HepG2 (cell line): ENCODE results near the gene GCN1. TPM values are rescaled to one million over a fixed set of nuclear protein-coding genes. Genes with fewer than 3 reads are reported as not detected.

Experiments used
- ARNT2 ChIP-seq: sonication (generic); formaldehyde crosslinking; IDR thresholded peaks from 2 replicates; pipeline ENCODE4 v1.8.0; 2022; ENCODE audit warnings: mild to moderate bottlenecking, low read depth, missing genetic modification reagents, moderate library complexity
- DNMT3B ChIP-seq: conservative IDR thresholded peaks from 2 replicates; pipeline ENCODE4 v1.6.1; 2016; ENCODE audit warnings: missing biosample characterization, control low read depth
- DZIP1 ChIP-seq: sonication (generic); formaldehyde crosslinking; IDR thresholded peaks from 2 replicates; pipeline ENCODE4 v1.5.0; 2020; ENCODE audit warnings: mild to moderate bottlenecking, missing genetic modification reagents
- FOXK2 ChIP-seq: fragments of 450-650 bp; IDR thresholded peaks from 2 replicates; pipeline ENCODE4 v1.6.1; 2016
- MXI1 ChIP-seq: IDR thresholded peaks from 3 replicates; pipeline ENCODE4 v1.6.1; 2012; ENCODE audit warnings: low read depth, low read length, inconsistent platforms, borderline replicate concordance
- PCBP2 ChIP-seq: fragments of 200-400 bp; formaldehyde crosslinking; optimal IDR thresholded peaks from 2 replicates; pipeline ENCODE3; 2018; ENCODE audit warnings: low read length, low read depth; ENCODE audit not compliant: poor library complexity, severe bottlenecking
- PHF8 ChIP-seq: sonication (generic); formaldehyde crosslinking; IDR thresholded peaks from 2 replicates; pipeline ENCODE4 v1.5.0; 2020; ENCODE audit warnings: missing genetic modification reagents
- PLSCR1 ChIP-seq: sonication (generic); formaldehyde crosslinking; IDR thresholded peaks from 2 replicates; pipeline ENCODE4 v1.5.0; 2020; ENCODE audit warnings: missing genetic modification reagents, mild to moderate bottlenecking, borderline replicate concordance
- RELA ChIP-seq: sonication (generic); formaldehyde crosslinking; IDR thresholded peaks from 2 replicates; pipeline ENCODE4 v1.4.0; 2020; ENCODE audit warnings: missing genetic modification reagents
- SSRP1 ChIP-seq: IDR thresholded peaks from 2 replicates; pipeline ENCODE4 v1.6.1; 2016; ENCODE audit warnings: control low read depth
- TARDBP ChIP-seq: sonication (generic); formaldehyde crosslinking; IDR thresholded peaks from 2 replicates; pipeline ENCODE4 v1.8.0; 2022; ENCODE audit warnings: mild to moderate bottlenecking, missing genetic modification reagents
- ZBTB43 ChIP-seq: sonication (generic); formaldehyde crosslinking; conservative IDR thresholded peaks from 2 replicates; pipeline ENCODE4 v1.4.0; 2020; ENCODE audit warnings: missing genetic modification reagents
- ZBTB49 ChIP-seq: sonication (generic); formaldehyde crosslinking; IDR thresholded peaks from 2 replicates; pipeline ENCODE4 v1.4.0; 2020; ENCODE audit warnings: missing genetic modification reagents, borderline replicate concordance
- ZNF138 ChIP-seq: sonication (generic); formaldehyde crosslinking; IDR thresholded peaks from 2 replicates; pipeline ENCODE4 v1.5.0; 2020; ENCODE audit warnings: mild to moderate bottlenecking, low read depth, missing genetic modification reagents
- ZNF17 ChIP-seq: sonication (generic); formaldehyde crosslinking; IDR thresholded peaks from 2 replicates; pipeline ENCODE4 v1.5.0; 2020; ENCODE audit warnings: mild to moderate bottlenecking, missing genetic modification reagents
- ZNF251 ChIP-seq: sonication (generic); formaldehyde crosslinking; IDR thresholded peaks from 2 replicates; pipeline ENCODE4 v1.9.0; 2021; ENCODE audit warnings: mild to moderate bottlenecking, missing genetic modification reagents
- ZNF30 ChIP-seq: sonication (generic); formaldehyde crosslinking; IDR thresholded peaks from 2 replicates; pipeline ENCODE4 v1.5.0; 2020; ENCODE audit warnings: mild to moderate bottlenecking, missing genetic modification reagents
- ZNF556 ChIP-seq: sonication (generic); formaldehyde crosslinking; IDR thresholded peaks from 2 replicates; pipeline ENCODE4 v1.4.0; 2020; ENCODE audit warnings: mild to moderate bottlenecking, missing genetic modification reagents, borderline replicate concordance
- ZNF562 ChIP-seq: sonication (generic); formaldehyde crosslinking; IDR thresholded peaks from 2 replicates; pipeline ENCODE4 v1.8.0; 2022; ENCODE audit warnings: missing genetic modification reagents, borderline replicate concordance
- ZNF780A ChIP-seq: sonication (generic); formaldehyde crosslinking; IDR thresholded peaks from 2 replicates; pipeline ENCODE4 v1.8.0; 2022; ENCODE audit warnings: mild to moderate bottlenecking, missing genetic modification reagents, moderate library complexity
- polyA plus RNA-seq, 8 experiments: library from polyadenylated mRNA; depleted of rRNA in 3 of 8; stranded (reverse) in 7 of 8; unstranded in 1 of 8; fragments of >200 nt; fragmentation: Illumina TruSeq in 4 of 8; extraction: Trizol in 4 of 8; gene quantifications; 2 replicates each; pipeline versions ENCODE4 v1.2.1 to v1.2.3, GENCODE V29; 2011 to 2016; ENCODE audit warnings: low read depth in 4 of 8, missing spikeins in 1 of 8, mixed read lengths in 1 of 8; ENCODE audit not compliant: insufficient read depth in 1 of 8
- total RNA-seq, 5 experiments: library from RNA; depleted of rRNA; stranded (reverse); fragments of >200 nt; fragmentation: Illumina TruSeq; extraction: Trizol; gene quantifications; 2 replicates each; pipeline ENCODE4 v1.2.3, GENCODE V29; 2016; ENCODE audit warnings: low read depth in 1 of 5

The GCN1 gene
- total and polyA plus RNA-seq, 2 of the 13 experiments (the other 11 are each of a cell fraction or from before 2014, with no cell fraction given) = 58.2 to 83.0 TPM

- TF ChIP-seq PLSCR1 = no peak
- no peak for TF ChIP-seq ZNF251 (CRISPR knock-in tag)
- no peak; the same call in 1 of the 2 replicates for TF ChIP-seq ZNF30 (CRISPR knock-in tag)
- TF ChIP-seq ZBTB49 (CRISPR knock-in tag) = no peak
- TF ChIP-seq DNMT3B (CRISPR knock-in tag) = 0 out of 2 replicates have a peak, but pooled peaks have one; percentile 32
- TF ChIP-seq DZIP1 (CRISPR knock-in tag) = peak; percentile 95; the same call in 1 of the 2 replicates
- TF ChIP-seq ZBTB43 (CRISPR knock-in tag) = peak; percentile 54
- peak; percentile 76; the same call in 1 of the 2 replicates for TF ChIP-seq TARDBP (CRISPR knock-in tag)
- peak; percentile 97 for TF ChIP-seq MXI1
- peak; percentile 19; the same call in 1 of the 2 replicates for TF ChIP-seq SSRP1 (CRISPR knock-in tag)
- TF ChIP-seq RELA (CRISPR knock-in tag) = no peak
- peak; percentile 94 for TF ChIP-seq PHF8 (CRISPR knock-in tag)
- no peak for TF ChIP-seq PCBP2
- peak; percentile 46; the same call in 1 of the 2 replicates for TF ChIP-seq ZNF556
- TF ChIP-seq ZNF138 = peak; percentile 89
- TF ChIP-seq ZNF17 (CRISPR knock-in tag) = 0 out of 2 replicates have a peak, but pooled peaks have one; percentile 66
- TF ChIP-seq ZNF780A = no peak
- TF ChIP-seq ZNF562 (CRISPR knock-in tag) = 0 out of 2 replicates have a peak, but pooled peaks have one; percentile 29
- TF ChIP-seq ARNT2 (CRISPR knock-in tag) = peak; percentile 70
- no peak for TF ChIP-seq FOXK2
Measured at GRCh38 chr12:120194534-120195395, at the start of gene GCN1 (continued).
